ENCODE data around the gene MRPL55. TPM values are rescaled to one million over a fixed set of nuclear protein-coding genes. Genes with fewer than 3 reads are reported as not detected.

Gene MRPL55
- total and polyA plus RNA-seq, 2 experiments from 2014 or later, result 92.4 to 172 TPM

- no peaks in the 10 kb centered on the region for H3K9me3 Mint-ChIP-seq
- ATAC-seq (no peak), DNase-seq (ENCODE audit: low spot score) (no peak)
- H3K27ac Mint-ChIP-seq, result no peak overlapping the region
- Histone ChIP-seq H3F3A (replicated peaks; ENCODE audit: low read depth) (no peaks in the 10 kb centered on the region), H3K27ac (ENCODE audit: low read depth) (no peak overlapping the region), H3K4me2 (no peak overlapping the region), H3K79me2 (replicated peaks; ENCODE audit: insufficient read depth) (no peaks in the 10 kb centered on the region), H3K4me1 (ENCODE audit: insufficient read depth) (no peaks in the 10 kb centered on the region), H3K27me3 (ENCODE audit: insufficient read depth) (peaks cover 98% of the 10 kb centered on the region), H3K36me3 (ENCODE audit: insufficient read depth) (no peaks in the 10 kb centered on the region), H3K4me3 (no peak overlapping the region), H4K20me1 (replicated peaks; ENCODE audit: insufficient read depth) (no peaks in the 10 kb centered on the region; the same call in 1 of the 2 replicates), H2AFZ (no peak overlapping the region), H3K9me2 (ENCODE audit: insufficient read depth) (no peaks in the 10 kb centered on the region)
- peaks cover 2% of the 10 kb centered on the region; the same call in 1 of the 3 replicates for H3K4me1 Mint-ChIP-seq
- peaks cover 66% of the 10 kb centered on the region for H3K27me3 Mint-ChIP-seq (ENCODE audit: insufficient read depth, low read depth, poor library complexity)
- TF ChIP-seq NANOG (IDR thresholded peaks at IDR 0.05; ENCODE audit: borderline replicate concordance), result no peak
- no peak for TF ChIP-seq REST (IDR thresholded peaks at IDR 0.05; ENCODE audit: unreplicated experiment)
- no peak for TF ChIP-seq POLR2AphosphoS5 (IDR thresholded peaks at IDR 0.05; ENCODE audit: low read depth)
- TF ChIP-seq ZNF462 (CRISPR knock-in tag; IDR thresholded peaks at IDR 0.05), result no peak
- TF ChIP-seq ZNF331 (CRISPR knock-in tag; IDR thresholded peaks at IDR 0.05; ENCODE audit: low read depth), result no peak
- no peak for TF ChIP-seq ETS1 (IDR thresholded peaks at IDR 0.05)
- TF ChIP-seq JUNB (IDR thresholded peaks at IDR 0.05; ENCODE audit: unreplicated experiment), result no peak
- no peak for TF ChIP-seq CTCF (conservative IDR thresholded peaks at IDR 0.05; ENCODE audit: low read depth in 2 of 2)
- TF ChIP-seq STAT1 (IDR thresholded peaks at IDR 0.05; ENCODE audit: unreplicated experiment), result no peak
- no peak for TF ChIP-seq EZH2 (IDR thresholded peaks at IDR 0.05; ENCODE audit: low read depth, unreplicated experiment)
- no peak for TF ChIP-seq EZH2phosphoT487 (IDR thresholded peaks at IDR 0.05; ENCODE audit: unreplicated experiment)
- TF ChIP-seq CREB1 (CRISPR knock-in tag; IDR thresholded peaks at IDR 0.05; ENCODE audit: low read depth), result no peak
- no peak for TF ChIP-seq ZNF114 (CRISPR knock-in tag; IDR thresholded peaks at IDR 0.05)
- no peaks in the 10 kb centered on the region for H3K36me3 Mint-ChIP-seq (ENCODE audit: low read depth)
- H3K4me3 Mint-ChIP-seq, result no peak overlapping the region
These were observed 36.4 kb downstream of the MRPL55 start for GRCh38 chr1:228072658-228073043.

Data from GM23338 (cell line).